Common myeloid progenitor, CD34-positive (primary cell): Measurements from ENCODE around the gene RBM12.

Experiments
- CTCF ChIA-PET: fragments of 350-600 bp; sonication (Branson Sonifier 250); formaldehyde crosslinking; loops from one replicate; lab custom pipeline; 2021; ENCODE audit warnings: antibody characterized with exemption; lab: Charles Lee
- POLR2A ChIA-PET: fragments of 350-600 bp; sonication (Branson Sonifier 250); formaldehyde crosslinking; loops from one replicate; lab custom pipeline; 2021; ENCODE audit warnings: antibody characterized with exemption; lab: Charles Lee
- DNase-seq, 3 donors: peaks; one replicate each; pipeline versions ENCODE4 v3.0.0 to v3.0.0-alpha.2; 2013
- H3K27ac ChIP-seq, 2 experiments: 1 replicate in 1 of 2; 2 replicates in 1 of 2; pipeline ENCODE4 v1.7.0; 2013; ENCODE audit warnings: inconsistent platforms in 2 of 2, low read length in 2 of 2, mild to moderate bottlenecking in 2 of 2, low read depth in 1 of 2, moderate library complexity in 1 of 2; ENCODE audit not compliant: severe bottlenecking in 2 of 2, insufficient read depth in 1 of 2, poor library complexity in 1 of 2
- H3K27me3 ChIP-seq, 5 experiments: replicated peaks in 2 of 5; 1 replicate in 3 of 5; 2 replicates in 2 of 5; pipeline versions ENCODE4 v1.6.1 to v1.7.0; 2013; ENCODE audit warnings: low read length in 4 of 5, mild to moderate bottlenecking in 2 of 5, moderate library complexity in 2 of 5, inconsistent platforms in 1 of 5; ENCODE audit not compliant: insufficient read depth in 5 of 5, control insufficient read depth in 4 of 5
- H3K36me3 ChIP-seq, 4 experiments: 1 replicate in 2 of 4; 2 replicates in 2 of 4; pipeline versions ENCODE4 v1.6.1 to v1.7.0; 2013; ENCODE audit warnings: low read length in 3 of 4, control low read depth in 1 of 4, mild to moderate bottlenecking in 1 of 4; ENCODE audit not compliant: control insufficient read depth in 4 of 4, insufficient read depth in 4 of 4
- H3K4me1 ChIP-seq, 4 experiments: 1 replicate in 3 of 4; 2 replicates in 1 of 4; pipeline versions ENCODE4 v1.6.1 to v1.7.1; 2013; ENCODE audit warnings: low read length in 3 of 4, mild to moderate bottlenecking in 3 of 4, control low read depth in 1 of 4, inconsistent platforms in 1 of 4, moderate library complexity in 1 of 4; ENCODE audit not compliant: control insufficient read depth in 4 of 4, insufficient read depth in 4 of 4; ENCODE audit errors: control extremely low read depth in 1 of 4
- H3K4me3 ChIP-seq, 7 experiments: 1 replicate in 4 of 7; 2 replicates in 3 of 7; pipeline versions ENCODE4 v1.5.1 to v1.7.0; 2013; ENCODE audit warnings: mild to moderate bottlenecking in 7 of 7, low read length in 6 of 7, moderate library complexity in 6 of 7, inconsistent platforms in 2 of 7, low read depth in 2 of 7, control low read depth in 1 of 7; ENCODE audit not compliant: insufficient read depth in 4 of 7, control insufficient read depth in 1 of 7; ENCODE audit errors: extremely low read depth in 1 of 7
- H3K9me3 ChIP-seq, 5 experiments: 1 replicate in 4 of 5; 2 replicates in 1 of 5; pipeline versions ENCODE4 v1.6.1 to v1.7.1; 2013; ENCODE audit warnings: low read length in 4 of 5, mild to moderate bottlenecking in 2 of 5, inconsistent platforms in 1 of 5, low read depth in 1 of 5, moderate library complexity in 1 of 5; ENCODE audit not compliant: control insufficient read depth in 4 of 5, insufficient read depth in 2 of 5; ENCODE audit errors: control extremely low read depth in 1 of 5
- WGBS: methylation state at CpG from one replicate; pipeline ENCODE4 v1.1.5; 2013; ENCODE audit not compliant: insufficient coverage; 5-methylcytosine and 5-hydroxymethylcytosine counted together

RBM12 gene

GRCh38 chr20:35617397-35618262 lies 47.1 kb downstream of the RBM12 start:
- Histone ChIP-seq H3K27me3 (peaks cover 0 to 15% (median 4%) of the 10 kb centered on the region in 5 experiments), H3K9me3 (no peaks in the 10 kb centered on the region), H3K27ac (peak overlapping the region in 1 of 2 experiments; percentile 25), H3K36me3 (peaks cover 3 to 12% (median 7%) of the 10 kb centered on the region in 4 experiments), H3K4me1 (peaks cover 0 to 41% (median 38%) of the 10 kb centered on the region in 4 experiments), H3K4me3 (peak overlapping the region; percentile 4 to 80 (median 62))
- 5% methylated on average over 17 of the region's 22 CpGs for WGBS
- ChIA-PET CTCF (interaction anchor here (0.9 to 3.4 kb wide), 11 partner anchors 8 to 107 kb away, joined by 3 to 17 read pairs (median 4); partner anchors contain the start of genes CPNE1 and RBM12), POLR2A (interaction anchor here (1.0 to 2.2 kb wide), 2 partner anchors 13 to 46 kb away, joined by 3 to 9 read pairs; partner anchors contain the start of genes CPNE1 and RBM12)
- peak; percentile 31 to 68 (median 63) for DNase-seq

GRCh38 chr20:35616465-35617396 lies 48.0 kb downstream of the RBM12 start:
- WGBS: under 1% methylated on average over 39 of the region's 57 CpGs

GRCh38 chr20:35615667-35616464 lies 48.8 kb downstream of the RBM12 start, which contains the start of gene SPAG4:
Gene SPAG4 (plus strand): TSS chr20:35615829. CDS start chr20:35616004, 175 bp downstream.
- peak within 1 kb of the TSS; percentile 78 to 90 for H3K27ac ChIP-seq
- H3K27me3 ChIP-seq: peaks cover 0 to 15% (median 4%) of the 10 kb centered on the region in 5 experiments
- ChIA-PET CTCF (interaction anchor here (1.4 to 2.8 kb wide), 2 partner anchors 12 to 48 kb away, joined by 4 to 7 read pairs; partner anchors contain the start of genes CPNE1 and RBM12), POLR2A (interaction anchor here (0.9 to 2.2 kb wide), 3 partner anchors 48 to 338 kb away, joined by 4 to 9 read pairs (median 5); partner anchors contain the start of genes CPNE1, NFS1, RBM12 and ROMO1)
- peaks cover 0 to 1% (median under 1%) of the 10 kb centered on the region in 4 experiments for H3K36me3 ChIP-seq
- peaks cover 0 to 41% (median 38%) of the 10 kb centered on the region in 4 experiments for H3K4me1 ChIP-seq
- no peaks in the 10 kb centered on the region for H3K9me3 ChIP-seq
- DNase-seq: peak; percentile 99 to 100 (median 100)
- 0% methylated on average over 66 of the region's 68 CpGs for WGBS
- peak within 1 kb of the TSS; percentile 37 to 80 (median 66) for H3K4me3 ChIP-seq

More at GRCh38 chr20:35616465-35617396, 48.0 kb downstream of the RBM12 start:
- peaks cover 0 to 41% (median 38%) of the 10 kb centered on the region in 4 experiments for H3K4me1 ChIP-seq
- H3K36me3 ChIP-seq: peaks cover under 1 to 9% (median 4%) of the 10 kb centered on the region in 4 experiments
- ChIA-PET POLR2A (interaction anchor here (0.6 to 2.2 kb wide), 4 partner anchors 47 to 337 kb away, joined by 3 to 9 read pairs (median 4); partner anchors contain the start of genes CPNE1, NFS1, RBM12 and ROMO1), CTCF (interaction anchor here (0.9 to 2.8 kb wide), 6 partner anchors 13 to 48 kb away, joined by 3 to 7 read pairs (median 4); partner anchors contain the start of genes CPNE1 and RBM12)
- peak overlapping the region in 1 of 2 experiments; percentile 25 for H3K27ac ChIP-seq
- peak; percentile 46 to 62 (median 59) for DNase-seq
- H3K4me3 ChIP-seq: peak overlapping the region; percentile 37 to 80 (median 62)
- peaks cover 0 to 15% (median 4%) of the 10 kb centered on the region in 5 experiments for H3K27me3 ChIP-seq
- no peaks in the 10 kb centered on the region for H3K9me3 ChIP-seq

GRCh38 chr20:35611482-35611881 lies 53.2 kb downstream of the RBM12 start:
- WGBS: no CpG with 5 or more reads among the region's 2 CpGs
- H3K27me3 ChIP-seq: no peaks in the 10 kb centered on the region
- H3K4me1 ChIP-seq: peaks cover 0 to 11% (median 7%) of the 10 kb centered on the region in 4 experiments
- ChIA-PET POLR2A (no interaction called here), CTCF (interaction anchor here (0.7 kb wide), 1 partner anchor 53 kb away, joined by 3 read pairs; no protein-coding TSS in a partner anchor)
- H3K36me3 ChIP-seq: no peaks in the 10 kb centered on the region
- H3K4me3 ChIP-seq: no peak overlapping the region
- no peak for DNase-seq
- no peaks in the 10 kb centered on the region for H3K9me3 ChIP-seq
- H3K27ac ChIP-seq: no peak overlapping the region

- Histone ChIP-seq H3K27me3 (no peaks in the 10 kb centered on the region), H3K27ac (no peak overlapping the region), H3K4me3 (no peak overlapping the region), H3K9me3 (no peaks in the 10 kb centered on the region), H3K4me1 (peaks cover 0 to 9% (median 6%) of the 10 kb centered on the region in 4 experiments), H3K36me3 (no peaks in the 10 kb centered on the region)
- WGBS: 100% methylated on average over 4 of the region's 9 CpGs
- ChIA-PET CTCF (interaction anchor here (0.7 kb wide), 2 partner anchors 52 to 303 kb away, joined by 3 read pairs; no protein-coding TSS in a partner anchor), POLR2A (no interaction called here)
- DNase-seq: no peak
These were observed 53.8 kb downstream of the RBM12 start for GRCh38 chr20:35610833-35611427.
